GM19025 (cell line): Measurements from ENCODE around the gene TNFRSF25.

Experiments used
- ATAC-seq: cut with Tn5 transposase; IDR thresholded peaks from one replicate; pipeline ENCODE4 v1.9.1; 2021; ENCODE audit warnings: mild to moderate bottlenecking, low read depth, moderate library complexity; ENCODE audit not compliant: unreplicated experiment

Gene TNFRSF25

DNA sequence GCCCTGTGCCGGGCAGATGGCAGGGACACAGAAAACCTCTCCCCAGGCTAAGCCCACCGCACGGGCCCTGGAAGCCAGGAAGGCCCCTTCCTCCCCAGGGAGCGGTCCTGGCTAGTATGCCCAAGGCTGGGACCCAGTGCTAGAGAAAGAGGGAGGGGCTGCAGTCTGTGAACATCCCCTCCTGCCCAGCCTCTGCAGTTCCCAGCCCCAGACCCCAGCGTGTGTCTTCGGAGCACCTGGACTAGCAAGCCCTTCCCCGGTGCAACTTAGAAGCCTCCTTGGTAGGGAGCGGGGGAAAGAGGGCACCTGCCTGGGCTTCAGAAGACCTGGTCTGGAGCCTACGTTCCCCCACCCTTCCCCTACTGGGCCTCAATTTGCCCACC, 23.4 kb upstream of the TNFRSF25 start:
- ATAC-seq: no peak

- ATAC-seq: no peak
These were observed 22.8 kb upstream of the TNFRSF25 start for GRCh38 chr1:6488602-6489382.

DNA sequence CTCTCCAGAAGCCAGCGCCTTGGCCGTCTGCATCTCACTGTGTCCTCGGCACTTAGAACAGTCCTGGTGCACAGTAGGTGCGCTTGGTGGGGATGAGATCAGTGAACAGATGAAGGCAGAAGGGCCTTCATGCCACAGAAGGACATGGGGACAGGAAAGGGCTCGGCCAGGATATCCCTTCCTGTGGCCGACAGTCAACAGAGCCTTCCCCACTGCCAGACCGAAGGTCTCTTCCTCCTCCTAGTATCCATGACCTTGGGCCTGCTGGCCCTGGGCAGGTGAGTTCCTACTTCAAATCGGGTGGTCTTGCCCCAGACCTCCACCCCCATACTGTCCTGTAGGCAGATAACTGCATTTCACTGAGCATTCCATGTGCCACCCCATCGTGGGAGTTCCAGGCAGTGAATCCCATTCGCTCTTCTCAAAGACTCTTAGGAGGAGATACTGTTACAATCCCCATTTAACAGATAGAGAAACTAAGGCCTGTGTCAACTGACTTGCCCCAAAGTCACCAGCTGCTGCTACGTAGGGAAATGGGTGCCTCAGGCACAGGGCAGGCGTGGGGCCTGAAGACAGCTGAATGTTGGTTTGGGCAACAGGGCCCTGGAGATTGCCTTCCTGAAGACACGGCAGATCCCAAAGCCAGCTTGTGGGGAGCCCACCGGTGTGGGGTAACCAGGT, 22.0 kb upstream of the TNFRSF25 start:
- no peak for ATAC-seq

- ATAC-seq: no peak
These were observed 20.5 kb upstream of the TNFRSF25 start for GRCh38 chr1:6486433-6487011.

- ATAC-seq: no peak
These were observed 19.5 kb upstream of the TNFRSF25 start for GRCh38 chr1:6485168-6486101.

DNA sequence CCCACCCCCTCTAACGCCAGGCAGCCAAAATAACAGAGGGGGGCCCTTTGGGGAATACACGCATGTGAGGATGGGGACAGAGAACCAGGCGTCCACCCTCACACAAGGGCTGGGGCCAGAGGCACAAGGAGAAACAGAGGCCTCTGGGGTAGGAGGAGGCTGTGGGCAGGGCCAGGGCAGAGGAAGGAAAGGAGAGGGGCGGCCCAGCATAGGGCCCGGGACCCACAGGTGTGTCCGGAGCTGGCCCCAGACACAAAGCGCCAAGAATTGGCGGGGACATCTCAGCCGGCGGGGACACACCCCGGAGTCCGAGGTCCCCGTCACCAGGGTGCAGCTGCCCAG, 18.8 kb upstream of the TNFRSF25 start:
- no peak for ATAC-seq

- ATAC-seq: no peak
These were observed 17.8 kb upstream of the TNFRSF25 start for GRCh38 chr1:6483761-6484117.

DNA sequence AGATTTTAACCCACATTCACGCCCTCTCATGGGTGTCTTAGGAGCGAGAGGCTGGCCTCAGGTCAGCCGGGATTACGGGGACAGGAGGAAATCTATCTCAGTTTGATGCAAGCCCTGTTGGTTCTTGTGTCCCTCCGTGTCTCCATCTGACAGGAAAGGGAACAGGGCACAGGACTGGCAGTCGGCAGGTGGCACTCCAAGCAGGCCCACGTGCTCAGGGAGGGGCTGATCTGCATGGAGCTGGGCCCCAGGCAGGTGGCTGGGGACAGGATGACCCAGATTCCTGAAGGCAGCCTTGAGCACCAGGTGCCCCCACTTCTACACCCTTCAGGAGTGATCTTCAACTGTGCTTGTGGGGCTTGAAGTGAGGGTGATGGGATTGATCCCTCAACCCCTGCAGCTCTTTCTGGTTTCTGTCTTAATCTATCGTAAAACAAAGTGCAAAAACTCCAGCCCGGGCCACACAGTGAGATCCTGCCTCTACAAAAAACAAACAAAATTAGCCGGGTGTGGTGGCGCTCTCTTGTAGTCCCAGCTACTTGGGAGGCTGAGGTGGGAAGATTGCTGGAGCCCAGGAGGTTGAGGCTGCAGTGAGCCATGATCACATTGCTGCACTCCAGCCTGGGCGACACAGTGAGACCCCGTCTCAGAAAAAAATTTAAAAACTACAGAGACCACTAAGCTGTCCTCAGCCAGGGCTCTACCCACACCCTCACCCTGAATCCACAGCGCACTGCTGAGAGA, 17.2 kb upstream of the TNFRSF25 start:
- no peak for ATAC-seq

GRCh38 chr1:6481820-6482219, 15.8 kb upstream of the TNFRSF25 start:
- ATAC-seq: no peak

DNA sequence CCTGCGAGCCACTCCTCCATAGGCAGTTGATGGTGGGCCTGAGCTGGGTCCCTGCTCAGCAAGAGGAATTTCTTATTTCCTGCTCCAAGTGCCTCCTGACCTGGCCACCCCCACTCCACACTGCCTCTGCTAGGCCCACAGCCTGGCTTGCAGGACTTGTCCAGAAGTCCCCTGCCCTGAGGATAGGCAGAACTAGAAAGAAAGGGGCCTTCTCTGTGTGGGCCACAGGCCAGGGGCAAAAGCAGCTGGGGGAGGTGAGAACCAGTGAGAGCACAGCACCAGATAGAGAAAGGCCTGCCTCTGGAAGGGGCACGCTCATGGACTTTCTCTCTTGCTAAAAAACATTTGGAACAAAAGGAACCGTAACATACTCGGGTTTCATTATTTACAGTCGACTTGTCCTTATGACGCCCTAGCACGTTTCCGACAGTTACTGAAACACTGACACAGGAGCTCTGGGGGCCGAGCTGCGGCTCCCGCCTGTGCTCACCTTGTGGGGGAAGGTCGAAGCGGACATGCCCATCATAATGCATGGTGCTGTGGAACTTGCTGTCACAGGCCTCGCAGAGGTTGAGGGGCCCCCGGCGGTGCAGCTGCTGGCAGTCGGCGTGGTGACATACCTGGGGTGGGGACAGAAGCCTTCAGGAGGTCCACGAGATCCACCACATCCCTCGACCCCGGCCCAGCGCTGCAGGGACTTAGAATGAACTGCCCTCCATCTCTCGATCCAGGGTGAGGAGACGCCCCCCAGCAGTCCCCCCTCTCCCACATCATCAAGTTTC, 11.3 kb upstream of the TNFRSF25 start:
- no peak for ATAC-seq

- no peak for ATAC-seq
These were observed 10.5 kb upstream of the TNFRSF25 start for GRCh38 chr1:6476483-6476882.

GRCh38 chr1:6475381-6476133, 9.6 kb upstream of the TNFRSF25 start:
- ATAC-seq: no peak

GRCh38 chr1:6474815-6475282, 8.9 kb upstream of the TNFRSF25 start:
- no peak for ATAC-seq

GRCh38 chr1:6473974-6474814, 8.2 kb upstream of the TNFRSF25 start:
- ATAC-seq: no peak

GRCh38 chr1:6473156-6473555, 7.2 kb upstream of the TNFRSF25 start:
- ATAC-seq: no peak

- no peak for ATAC-seq
These were observed 6.4 kb upstream of the TNFRSF25 start for GRCh38 chr1:6472391-6472790.

DNA sequence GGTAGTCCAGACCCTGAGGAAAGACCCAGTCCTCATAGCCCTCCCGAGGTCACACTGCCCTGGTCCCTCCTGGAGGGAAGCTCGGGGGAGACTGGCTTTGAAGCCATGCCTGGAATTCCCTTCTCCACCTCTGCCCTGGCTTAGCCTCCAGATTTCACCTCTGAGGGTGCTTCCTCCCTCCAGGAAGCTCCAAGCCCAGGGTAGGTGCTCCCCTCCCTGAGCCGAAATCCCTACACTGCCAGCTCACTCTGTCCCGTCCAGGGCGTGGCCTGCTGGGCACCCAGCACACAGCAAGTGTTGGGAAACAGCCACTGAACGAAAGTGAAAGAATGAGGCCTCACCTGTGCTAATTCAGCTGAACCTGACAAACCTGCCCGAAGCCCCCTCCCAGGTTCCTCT, 6.0 kb upstream of the TNFRSF25 start:
- ATAC-seq: no peak
